Measurements from ENCODE around the gene MTMR8.
"Not testable (repeated sequence)": the region's sequence is repeated elsewhere in the genome, so short reads cannot be mapped to it uniquely, and the experiment has no call there.

The MTMR8 gene

DNA sequence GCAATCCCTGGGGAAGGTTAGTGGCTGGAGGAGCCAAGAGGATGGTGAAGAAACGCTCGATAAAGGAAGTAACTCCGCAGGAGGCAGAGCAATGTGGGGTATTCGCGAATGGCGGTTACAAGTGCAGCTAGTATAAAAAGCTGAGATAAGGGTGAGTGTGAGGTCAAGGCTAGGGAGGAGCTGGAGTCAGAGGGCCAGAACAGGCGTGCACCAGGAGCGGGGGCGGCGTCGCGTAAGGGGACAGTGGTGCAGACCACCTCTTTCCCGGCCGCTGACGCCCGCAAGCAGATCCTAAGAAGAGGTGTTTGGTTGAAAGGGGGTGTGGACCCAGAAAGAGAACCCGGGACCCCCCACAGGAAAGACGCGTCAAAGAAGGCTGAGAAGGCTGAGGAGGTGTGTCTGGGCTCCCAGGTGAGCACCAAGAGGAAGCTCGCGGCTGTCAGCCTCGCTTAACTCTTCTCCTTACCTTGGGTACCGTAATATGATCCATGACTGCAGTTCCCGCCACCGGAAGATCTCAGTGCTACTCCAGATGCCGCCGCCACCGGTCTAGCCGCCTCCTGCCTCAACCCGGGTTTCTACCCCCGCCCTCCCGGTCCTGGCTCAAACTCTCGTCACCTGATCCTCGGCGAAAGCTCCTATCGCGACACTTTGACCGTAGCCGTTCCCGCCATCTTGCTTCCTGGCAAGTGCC is at the start of gene MTMR8:
Gene MTMR8 (minus strand): TSS at position 579 of the 694 bp plus-strand sequence. CDS start 89 bp downstream, at position 490.
- no peak for DNase-seq (ENCODE audit: low read depth)

DNA sequence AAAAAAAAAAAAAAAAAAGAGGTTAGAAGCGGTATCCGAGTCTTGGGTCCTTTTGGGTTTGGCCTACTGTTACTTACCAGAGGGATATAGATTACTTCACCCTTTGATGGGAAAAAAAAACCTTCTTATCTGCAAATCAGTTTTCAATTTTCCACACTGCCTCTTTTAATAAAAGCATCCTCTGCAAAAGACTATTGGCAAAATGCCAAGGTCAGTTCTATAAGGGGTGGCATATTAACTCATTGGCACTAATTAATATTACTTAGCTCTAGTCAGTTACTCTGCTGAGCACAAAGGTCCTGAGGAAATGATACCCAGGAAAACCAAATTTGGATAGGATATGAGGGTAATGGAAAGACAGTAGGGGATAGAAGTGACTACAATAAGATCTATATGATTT is 44.3 kb upstream of the MTMR8 start:
- no peak for DNase-seq (ENCODE audit: low read depth)

DNA sequence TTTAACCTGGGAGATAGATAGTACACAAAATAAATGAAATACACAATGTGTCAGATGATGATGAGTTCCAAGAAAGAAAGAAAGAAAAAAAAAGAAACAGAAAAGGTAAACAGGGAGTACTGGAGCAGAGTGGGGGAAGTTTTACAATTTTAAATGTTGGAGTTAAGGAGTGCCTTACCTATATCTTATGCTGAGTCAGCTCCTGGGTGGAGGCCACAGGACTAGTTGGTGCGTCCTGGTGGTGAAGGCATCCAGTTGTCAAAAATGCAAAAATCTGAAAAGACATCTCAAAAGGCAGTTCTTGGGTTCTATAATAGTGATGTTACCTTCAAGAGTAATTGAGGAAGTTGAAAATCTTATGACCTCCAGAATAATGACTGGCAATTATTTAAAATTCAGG is 42.4 kb upstream of the MTMR8 start:
- DNase-seq (ENCODE audit: low read depth): no peak

DNA sequence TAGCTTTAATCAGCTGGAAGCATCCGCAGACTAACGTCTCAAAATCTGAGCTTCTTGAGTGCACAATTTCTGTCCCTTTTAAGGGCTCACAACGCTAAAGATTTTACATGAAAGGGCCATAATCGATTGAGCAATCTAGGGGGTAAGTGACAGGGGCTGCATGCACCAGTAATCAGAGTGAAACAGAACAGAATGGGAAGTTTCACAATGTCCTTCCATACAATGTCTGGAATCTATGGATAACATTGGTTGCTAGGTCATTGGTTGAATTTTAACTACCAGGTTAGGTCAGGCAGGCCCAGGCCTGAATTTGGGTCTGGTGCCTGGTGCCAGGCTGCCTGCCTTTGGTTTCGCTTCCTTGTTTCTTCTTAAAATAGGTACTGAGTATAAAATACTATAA is 42.0 kb upstream of the MTMR8 start:
- no peak for DNase-seq (ENCODE audit: low read depth)

DNA sequence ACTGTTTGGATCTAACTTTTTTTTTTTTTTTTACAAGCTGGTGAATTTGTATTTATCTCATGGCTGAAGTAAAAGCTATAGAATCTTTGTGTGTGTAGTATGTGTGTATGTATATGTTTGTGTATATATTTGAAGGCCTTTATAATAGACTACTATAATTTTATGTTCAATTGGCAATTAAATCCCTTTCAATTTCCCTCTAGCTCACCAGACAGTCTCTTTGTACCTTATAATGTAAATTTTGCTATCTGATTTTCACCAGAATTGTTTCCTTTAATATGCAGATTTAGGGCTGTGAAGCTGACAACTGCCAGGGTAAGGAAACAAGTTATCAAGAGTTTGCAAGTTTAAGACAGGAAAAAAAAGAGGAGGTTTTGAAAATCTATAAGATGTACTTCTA is 33.1 kb upstream of the MTMR8 start:
- no peak for DNase-seq (ENCODE audit: low read depth)

DNA sequence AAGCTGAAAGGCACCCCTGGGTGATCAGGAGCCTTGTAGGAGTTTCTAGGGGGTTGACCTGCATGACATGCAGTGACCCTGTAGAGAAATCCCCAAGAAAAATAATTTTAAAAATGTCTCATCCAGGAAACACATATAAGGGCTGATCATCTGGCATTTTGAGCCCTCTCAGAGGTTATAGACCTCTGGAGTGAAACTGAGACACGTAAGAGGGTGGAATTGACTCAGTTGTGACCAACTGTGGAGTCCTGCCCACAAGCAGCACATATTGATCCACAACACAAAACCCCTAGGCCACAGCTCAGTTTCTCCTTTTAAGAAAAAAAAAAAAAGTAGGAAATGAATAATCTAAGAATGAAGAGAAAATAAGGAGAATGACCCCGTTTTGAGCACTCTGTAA is 32.5 kb upstream of the MTMR8 start:
- DNase-seq (ENCODE audit: low read depth): no peak

DNA sequence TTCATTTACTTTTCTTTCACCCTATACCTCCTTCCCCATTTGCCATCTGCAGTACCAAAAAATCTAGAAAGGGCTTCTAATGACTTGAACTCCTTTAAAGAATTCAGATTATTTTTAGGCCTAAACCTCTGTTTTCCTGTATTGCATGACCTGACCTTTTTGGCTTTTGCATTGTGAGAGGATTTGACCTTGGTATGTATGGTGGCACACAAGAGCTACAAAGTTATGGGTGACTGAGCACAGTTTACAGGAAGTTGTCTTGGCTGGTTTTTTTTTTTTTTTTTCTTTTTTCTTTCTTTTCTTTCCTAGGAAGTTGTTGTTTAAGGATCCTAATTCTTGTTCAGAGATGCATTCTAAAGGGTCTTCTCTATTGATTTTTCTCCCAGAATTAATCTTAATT is 32.0 kb upstream of the MTMR8 start:
- DNase-seq (ENCODE audit: low read depth): no peak

DNA sequence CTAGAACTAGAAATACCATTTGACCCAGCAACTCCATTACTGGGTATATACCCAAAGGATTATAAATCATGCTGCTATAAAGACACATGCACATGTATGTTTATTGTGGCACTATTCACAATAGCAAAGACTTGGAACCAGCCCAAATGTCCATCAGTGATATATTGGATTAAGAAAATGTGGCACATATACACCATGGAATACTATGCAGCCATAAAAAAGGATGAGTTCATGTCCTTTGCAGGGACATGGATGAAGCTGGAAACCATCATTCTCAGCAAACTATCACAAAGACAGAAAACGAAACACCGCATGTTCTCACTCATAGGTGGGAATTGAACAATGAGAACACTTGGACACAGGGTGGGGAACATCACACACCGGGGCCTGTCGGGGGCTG is 14.5 kb upstream of the MTMR8 start:
- not testable (repeated sequence) for DNase-seq (ENCODE audit: low read depth)

DNA sequence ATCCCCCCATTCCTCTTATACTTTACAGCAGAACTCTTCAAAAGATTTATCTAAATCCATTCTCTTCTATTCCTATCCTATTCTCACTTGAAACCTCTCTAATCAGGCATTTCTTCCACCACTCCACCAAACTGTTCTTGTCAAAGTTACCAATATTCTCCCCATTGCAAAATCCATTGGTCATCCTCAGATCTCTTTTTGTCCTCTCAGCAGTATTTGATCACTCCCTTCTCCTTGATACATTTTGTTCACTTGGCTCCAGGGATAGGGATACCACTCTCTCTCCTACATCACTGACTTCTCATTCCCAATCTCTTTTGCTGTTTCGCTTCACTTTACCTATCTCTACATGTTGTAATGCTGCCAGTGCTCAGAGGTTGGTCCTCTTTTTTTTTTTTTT is 2.8 kb upstream of the MTMR8 start:
- DNase-seq (ENCODE audit: low read depth): no peak

DNA sequence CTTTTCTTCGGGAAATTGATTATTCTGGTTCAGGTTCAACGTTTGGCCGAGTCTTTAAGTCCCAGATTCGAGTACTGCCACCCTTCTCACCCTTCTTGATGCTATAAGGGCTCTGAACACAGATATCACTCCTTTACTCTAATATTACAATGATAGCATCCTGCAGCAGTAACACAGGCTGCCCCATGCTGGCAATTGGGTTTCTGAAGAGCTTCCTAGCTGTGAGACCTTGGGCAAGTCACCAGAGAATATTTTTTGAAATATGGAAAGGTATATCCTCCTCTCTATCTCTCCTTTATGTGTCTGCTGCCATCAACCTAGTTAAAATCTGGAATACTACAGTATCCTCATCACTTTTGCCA is 297 bp upstream of the MTMR8 start:
- DNase-seq (ENCODE audit: low read depth): no peak

DNA sequence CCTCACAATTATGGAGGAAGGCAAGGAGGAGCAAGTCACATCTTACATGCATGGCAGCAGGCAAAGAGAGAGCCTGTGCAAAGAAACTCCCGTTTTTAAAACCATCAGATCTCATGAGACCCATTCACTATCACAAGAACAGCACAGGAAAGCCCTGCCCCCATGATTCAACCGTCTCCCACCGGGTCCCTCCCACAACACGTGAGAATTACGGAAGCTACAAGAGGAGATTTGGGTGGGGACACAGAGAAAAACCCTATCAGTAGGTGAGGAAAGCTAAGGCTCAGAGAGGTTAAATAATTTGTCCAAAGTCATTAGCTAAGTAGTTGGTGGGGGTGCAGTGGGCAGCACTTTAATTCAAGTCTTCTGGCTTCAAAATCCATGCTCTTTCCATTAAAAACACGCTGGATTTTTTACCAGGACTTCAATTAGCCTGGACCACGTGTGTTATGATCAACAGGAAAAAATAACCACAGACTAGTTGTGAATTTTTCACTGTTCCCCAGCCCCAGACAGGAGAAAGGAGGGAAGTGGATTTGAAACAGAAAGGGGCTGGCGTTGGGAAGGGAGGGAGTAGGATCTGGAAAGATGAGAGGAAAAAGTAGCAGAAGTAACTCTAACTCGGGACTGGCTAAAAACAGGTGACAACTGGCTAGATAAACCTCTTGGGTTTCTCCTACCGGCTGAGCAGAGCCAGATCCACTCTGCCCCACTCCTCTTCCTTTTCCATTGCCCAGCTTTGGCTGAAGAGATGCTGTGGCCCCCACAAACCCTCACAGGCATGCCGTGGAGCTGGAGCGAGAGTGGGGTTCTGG is 986 bp downstream of the MTMR8 start:
- no peak for DNase-seq (ENCODE audit: low read depth)

DNA sequence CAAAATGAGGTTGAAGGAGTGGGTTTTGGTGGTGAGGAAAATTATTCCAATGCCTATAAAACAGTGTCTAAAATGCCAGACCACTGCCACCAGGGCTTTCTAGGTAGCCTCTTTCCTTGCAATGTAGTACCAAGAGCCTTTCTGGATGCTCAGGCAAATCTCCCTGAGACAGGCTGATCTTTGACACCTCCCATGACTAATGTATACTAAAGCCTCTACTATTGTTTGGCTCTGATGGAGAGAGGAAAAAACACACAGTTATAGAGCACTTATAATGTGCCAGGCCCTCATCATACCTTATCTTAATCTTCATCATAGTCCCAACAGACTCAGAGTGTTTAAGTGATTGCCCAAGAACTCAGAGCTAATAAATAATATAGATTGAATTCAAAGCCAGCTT is 5.8 kb downstream of the MTMR8 start:
- no peak for DNase-seq (ENCODE audit: low read depth)

DNA sequence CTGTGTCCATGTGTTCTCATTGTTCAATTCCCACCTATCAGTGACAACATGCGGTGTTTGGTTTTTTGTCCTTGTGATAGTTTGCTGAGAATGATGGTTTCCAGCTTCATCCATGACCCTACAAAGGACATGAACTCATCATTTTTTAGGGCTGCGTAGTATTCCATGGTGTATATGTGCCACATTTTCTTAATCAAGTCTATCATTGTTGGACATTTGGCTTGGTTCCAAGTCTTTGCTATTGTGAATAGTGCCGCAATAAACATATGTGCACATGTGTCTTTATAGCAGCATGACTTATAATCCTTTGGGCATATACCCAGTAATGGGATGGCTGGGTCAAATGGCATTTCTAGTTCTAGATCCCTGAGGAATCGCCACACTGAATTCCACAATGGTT is 14.5 kb downstream of the MTMR8 start:
- not testable (repeated sequence) for DNase-seq (ENCODE audit: low read depth)

DNA sequence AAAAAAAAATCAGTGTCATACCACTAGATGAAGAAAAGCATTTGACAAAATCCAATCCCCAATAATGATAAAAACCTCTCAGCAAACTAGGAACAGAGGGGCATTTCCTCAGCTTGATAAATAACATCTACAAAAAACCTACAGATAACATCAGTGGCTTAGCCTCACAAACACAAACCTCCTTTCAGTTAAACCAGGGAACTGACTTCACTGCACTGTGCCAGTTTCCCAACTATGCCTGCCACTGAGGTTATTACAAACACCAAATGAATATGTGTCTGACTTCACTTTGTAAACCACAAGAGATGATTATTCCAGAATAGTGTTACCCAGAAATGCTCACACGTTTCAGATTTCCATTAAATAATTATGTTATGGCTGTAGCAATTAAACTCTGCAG is 15.3 kb downstream of the MTMR8 start:
- no peak for DNase-seq (ENCODE audit: low read depth)

DNA sequence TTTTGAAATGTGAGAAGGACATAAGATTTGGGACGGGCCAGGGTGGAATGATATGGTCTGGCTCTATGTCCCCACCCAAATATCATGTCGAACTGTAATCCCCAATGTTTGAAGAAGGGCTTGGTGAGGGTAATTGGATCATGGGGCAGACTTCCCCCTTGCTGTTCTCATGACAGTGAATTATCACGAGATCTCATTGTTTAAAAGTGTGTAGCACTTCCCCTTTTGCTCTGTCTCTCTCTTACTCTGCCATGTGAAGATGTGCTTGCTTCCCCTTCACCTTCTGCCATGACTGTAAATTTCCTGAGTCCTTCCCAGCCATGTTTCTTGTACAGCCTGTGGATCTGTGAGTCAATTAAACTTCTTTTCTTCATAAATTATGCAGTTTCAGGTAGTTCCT is 17.5 kb downstream of the MTMR8 start:
- DNase-seq (ENCODE audit: low read depth): no peak

DNA sequence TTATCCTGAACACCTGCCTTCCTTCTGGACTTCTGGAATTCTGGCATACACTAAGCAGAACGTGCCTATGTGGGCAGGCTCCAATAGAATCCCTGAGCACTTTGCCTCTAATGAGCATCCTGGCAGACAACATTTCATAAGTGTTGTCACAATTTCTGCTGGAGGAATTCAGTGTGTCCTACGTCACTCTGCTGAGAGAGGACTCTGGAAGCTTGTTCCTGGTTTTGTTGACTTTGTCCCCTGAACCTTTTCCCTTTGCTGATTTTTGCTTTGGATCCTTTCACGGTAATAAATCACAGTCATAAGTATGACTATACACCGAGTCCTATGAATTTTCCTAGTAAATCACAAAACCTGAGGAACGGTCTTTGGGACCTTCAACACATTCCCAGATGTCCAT is 43.2 kb downstream of the MTMR8 start:
- no peak for DNase-seq (ENCODE audit: low read depth)

DNA sequence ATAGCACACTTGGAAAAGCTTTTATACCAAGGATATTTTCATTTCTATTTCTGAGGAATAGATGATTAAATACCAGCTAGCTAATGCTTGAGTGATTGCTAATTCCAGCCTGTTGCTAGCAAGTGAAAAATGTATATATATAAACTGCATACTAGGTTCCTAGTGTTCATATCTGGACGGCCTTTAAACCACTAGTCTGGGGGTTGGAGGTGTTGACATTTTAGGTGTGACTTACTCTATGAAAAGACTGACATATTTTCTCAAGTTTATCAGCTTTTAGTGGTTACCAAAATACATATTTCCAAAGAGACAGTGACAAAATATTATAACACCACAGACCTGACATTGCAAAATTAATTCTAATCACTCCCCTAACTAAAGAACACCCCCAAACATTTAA is 44.7 kb downstream of the MTMR8 start:
- DNase-seq (ENCODE audit: low read depth): no peak

DNA sequence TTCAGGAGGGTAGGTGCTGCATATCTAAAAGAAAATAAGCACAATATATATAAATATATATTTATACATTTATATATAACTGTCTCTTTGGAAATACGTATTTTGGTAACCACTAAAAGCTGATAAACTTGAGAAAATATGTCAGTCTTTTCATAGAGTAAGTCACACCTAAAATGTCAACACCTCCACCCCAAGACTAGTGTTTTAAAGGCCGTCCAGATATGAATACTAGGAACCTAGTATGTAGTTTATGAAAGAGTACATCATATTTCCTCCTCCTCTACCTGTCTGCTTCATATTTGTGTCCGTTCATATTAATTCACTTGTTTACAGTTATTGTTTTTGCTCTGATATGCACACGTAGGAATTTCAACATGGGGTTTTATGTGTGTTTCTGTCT is 45.2 kb downstream of the MTMR8 start:
- no peak for DNase-seq (ENCODE audit: low read depth)

DNA sequence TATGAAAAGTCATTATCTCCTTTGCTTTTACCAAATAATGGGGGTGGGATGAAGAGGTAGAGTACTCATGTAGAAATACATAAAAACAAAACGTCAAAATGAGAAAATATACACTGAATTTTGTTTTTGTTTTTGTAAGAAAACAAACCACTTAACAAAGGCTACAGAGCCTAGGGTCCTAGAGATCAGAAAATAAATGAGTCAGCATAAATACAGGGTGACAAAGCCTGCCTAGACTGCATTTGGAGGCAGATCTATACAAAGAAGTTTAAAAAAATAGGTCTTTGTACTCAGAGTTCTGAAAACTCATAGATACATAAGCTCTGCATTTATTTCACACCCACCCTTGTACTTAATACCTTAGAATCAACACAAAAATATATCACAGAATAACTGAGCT is 52.4 kb downstream of the MTMR8 start:
- no peak for DNase-seq (ENCODE audit: low read depth)

DNA sequence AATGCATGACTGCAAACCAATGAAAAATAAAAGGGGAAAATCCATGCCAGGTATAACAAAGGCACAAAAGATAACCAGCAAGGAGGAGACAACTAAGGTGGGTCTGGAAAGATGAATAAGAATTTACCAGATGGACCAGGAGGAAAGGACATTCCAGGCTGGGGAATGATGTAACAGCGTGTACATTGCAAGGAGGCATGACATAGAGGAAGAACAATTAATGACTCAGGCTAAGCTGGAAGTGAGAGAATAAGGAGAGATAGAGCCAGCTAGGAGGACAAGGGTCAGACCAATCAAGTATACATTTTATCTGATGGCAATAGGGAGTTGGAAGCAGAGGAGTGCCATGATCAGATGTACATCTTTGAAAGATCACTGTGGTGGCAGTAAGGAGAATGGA is 57.0 kb downstream of the MTMR8 start:
- no peak for DNase-seq (ENCODE audit: low read depth)

DNA sequence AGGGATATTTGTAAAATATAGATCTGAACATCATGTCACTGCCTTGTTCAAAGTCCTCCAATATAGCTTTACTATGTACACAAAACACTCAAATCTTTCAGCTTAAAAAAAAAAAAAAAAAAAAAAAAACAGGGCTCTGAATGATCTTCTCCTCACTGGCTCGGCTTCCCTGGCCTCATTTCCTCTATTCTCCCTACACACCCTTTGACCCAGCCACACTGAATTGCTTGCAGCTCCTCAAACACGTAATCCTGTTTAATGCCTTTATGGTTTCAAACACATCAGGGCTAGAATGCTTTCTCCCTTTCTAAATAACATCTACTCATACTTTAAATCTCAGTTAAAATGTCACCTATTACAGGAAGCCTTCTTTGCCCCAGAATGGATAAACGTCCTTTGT is 60.8 kb downstream of the MTMR8 start:
- no peak for DNase-seq (ENCODE audit: low read depth)

DNA sequence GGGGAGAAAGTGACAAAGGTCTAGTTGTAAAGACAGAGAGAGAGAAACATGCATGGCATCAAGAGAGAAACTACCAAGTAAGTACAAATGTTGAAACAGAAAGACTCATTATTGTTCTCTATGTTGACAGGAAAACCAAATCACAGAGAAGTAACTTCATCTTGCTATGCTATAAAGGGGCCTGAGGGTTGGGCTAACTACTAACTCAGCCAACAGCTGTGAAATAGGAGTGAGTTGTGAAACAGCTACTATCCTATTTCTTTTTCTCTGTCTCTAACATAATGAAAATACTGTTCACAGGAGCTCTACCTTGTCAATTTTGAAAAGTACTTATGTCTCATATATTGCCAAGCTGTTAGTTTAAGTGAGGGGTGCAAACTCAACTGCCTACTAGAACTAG is 65.0 kb downstream of the MTMR8 start:
- DNase-seq (ENCODE audit: low read depth): no peak

DNA sequence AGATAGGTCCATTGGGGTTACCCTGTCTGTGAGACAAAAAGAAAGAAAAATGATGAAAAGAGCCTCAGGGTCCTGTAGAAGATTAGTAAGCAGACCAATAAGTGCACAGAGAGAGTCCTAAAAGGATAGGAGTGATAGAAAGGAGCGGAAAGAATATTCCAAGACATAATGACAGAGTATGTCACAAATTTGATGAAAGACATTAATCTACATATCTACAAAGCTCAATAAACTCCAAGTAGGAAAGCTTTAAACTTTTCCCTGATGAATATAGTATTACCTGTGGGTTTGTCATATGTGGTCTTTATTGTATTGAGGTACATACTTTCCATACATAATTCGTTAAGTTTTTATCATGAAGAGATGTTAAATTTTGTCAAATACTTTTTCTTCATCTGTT is 73.7 kb downstream of the MTMR8 start:
- DNase-seq (ENCODE audit: low read depth): no peak

DNA sequence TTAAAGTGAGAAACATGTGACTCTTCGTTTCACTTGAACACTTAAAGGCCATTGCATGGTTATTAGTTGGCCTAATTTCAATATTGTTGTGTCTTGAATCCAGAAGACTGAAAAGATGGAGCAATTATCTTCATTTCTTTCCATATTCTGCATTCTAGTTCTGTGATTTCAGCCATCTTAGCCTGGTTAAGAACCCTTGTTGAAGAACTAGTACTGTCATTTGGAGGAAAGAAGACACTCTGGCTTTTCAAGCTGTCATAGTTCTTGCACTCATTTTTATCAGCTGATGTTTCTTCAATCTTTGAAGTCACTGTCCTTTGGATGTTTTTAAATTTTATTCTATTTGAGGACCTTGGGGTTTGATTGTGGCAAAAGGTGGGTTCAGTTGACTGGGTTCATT is 81.6 kb downstream of the MTMR8 start:
- DNase-seq (ENCODE audit: low read depth): no peak
